ENCODE measurements around the gene PSAPL1. TPM values are rescaled to one million over a fixed set of nuclear protein-coding genes. Genes with fewer than 3 reads are reported as not detected.

Gene PSAPL1
- polyA plus RNA-seq, 1 donor from 2014 or later: not detected

- TF ChIP-seq RAD21 (conservative IDR thresholded peaks at IDR 0.05): no peak
- no peak for TF ChIP-seq EP300 (conservative IDR thresholded peaks at IDR 0.05; ENCODE audit: poor library complexity, severe bottlenecking)
- TF ChIP-seq REST (IDR thresholded peaks at IDR 0.05; ENCODE audit: borderline replicate concordance): no peak
- no peak for TF ChIP-seq POLR2AphosphoS5 (IDR thresholded peaks at IDR 0.05)
- TF ChIP-seq SMC3 (conservative IDR thresholded peaks at IDR 0.05; ENCODE audit: poor library complexity): no peak
- TF ChIP-seq CTCF (IDR thresholded peaks at IDR 0.05; ENCODE audit: poor library complexity, severe bottlenecking): no peak
- TF ChIP-seq EZH2 (IDR thresholded peaks at IDR 0.05; ENCODE audit: borderline replicate concordance, insufficient read depth, low read length, poor library complexity, severe bottlenecking): no peak
- TF ChIP-seq TAF1 (IDR thresholded peaks at IDR 0.05; ENCODE audit: low read depth): no peak
- no peak for TF ChIP-seq MXI1 (conservative IDR thresholded peaks at IDR 0.05; ENCODE audit: poor library complexity, severe bottlenecking)
- Histone ChIP-seq H3K36me3 (ENCODE audit: insufficient read depth, low read length) (no peaks in the 10 kb centered on the region), H3K4me3 (ENCODE audit: low read length) (no peak overlapping the region), H2AFZ (ENCODE audit: low read depth, low read length) (no peak overlapping the region), H3K9ac (ENCODE audit: low read length) (no peak overlapping the region), H3K9me3 (ENCODE audit: low read length) (no peaks in the 10 kb centered on the region), H3K79me2 (replicated peaks; ENCODE audit: insufficient read depth, low read length) (no peaks in the 10 kb centered on the region), H3F3A (ENCODE audit: insufficient read depth, low read length, poor library complexity, severe bottlenecking) (no peaks in the 10 kb centered on the region), H3K4me2 (ENCODE audit: low read length) (no peak overlapping the region), H3K9me2 (ENCODE audit: insufficient read depth, low read length) (no peaks in the 10 kb centered on the region), H4K20me1 (ENCODE audit: insufficient read depth) (no peaks in the 10 kb centered on the region), H3K27ac (ENCODE audit: low read length) (no peak overlapping the region), H3K27me3 (ENCODE audit: insufficient read depth, low read depth, low read length) (no peaks in the 10 kb centered on the region)
Observed at GRCh38 chr4:7441201-7441600, 6.5 kb upstream of the PSAPL1 start.

GRCh38 chr4:7439699-7440098, 5.0 kb upstream of the PSAPL1 start:
- no peak overlapping the region for H3K4me2 ChIP-seq (ENCODE audit: low read length)
- H3K27ac ChIP-seq (ENCODE audit: low read length): no peak overlapping the region
- H3K9me3 ChIP-seq (ENCODE audit: low read length): no peaks in the 10 kb centered on the region
- H3K9ac ChIP-seq (ENCODE audit: low read length): no peak overlapping the region
- no peaks in the 10 kb centered on the region for H3K36me3 ChIP-seq (ENCODE audit: insufficient read depth, low read length)
- no peak overlapping the region for H2AFZ ChIP-seq (ENCODE audit: low read depth, low read length)
- no peaks in the 10 kb centered on the region for H3K27me3 ChIP-seq (ENCODE audit: insufficient read depth, low read depth, low read length)
- H3F3A ChIP-seq (ENCODE audit: insufficient read depth, low read length, poor library complexity, severe bottlenecking): no peaks in the 10 kb centered on the region
- no peaks in the 10 kb centered on the region for H3K9me2 ChIP-seq (ENCODE audit: insufficient read depth, low read length)
- H4K20me1 ChIP-seq (ENCODE audit: insufficient read depth): no peaks in the 10 kb centered on the region
- no peak for TF ChIP-seq TAF1 (IDR thresholded peaks at IDR 0.05; ENCODE audit: low read depth)
- no peak for TF ChIP-seq RAD21 (conservative IDR thresholded peaks at IDR 0.05)
- TF ChIP-seq EP300 (conservative IDR thresholded peaks at IDR 0.05; ENCODE audit: poor library complexity, severe bottlenecking): no peak
- no peak for TF ChIP-seq CTCF (IDR thresholded peaks at IDR 0.05; ENCODE audit: poor library complexity, severe bottlenecking)
- no peak for TF ChIP-seq MXI1 (conservative IDR thresholded peaks at IDR 0.05; ENCODE audit: poor library complexity, severe bottlenecking)
- no peak for TF ChIP-seq EZH2 (IDR thresholded peaks at IDR 0.05; ENCODE audit: borderline replicate concordance, insufficient read depth, low read length, poor library complexity, severe bottlenecking)
- no peak overlapping the region for H3K4me3 ChIP-seq (ENCODE audit: low read length)
- no peaks in the 10 kb centered on the region for H3K79me2 ChIP-seq (replicated peaks; ENCODE audit: insufficient read depth, low read length)
